ENCODE data around the gene HORMAD2.

DNA sequence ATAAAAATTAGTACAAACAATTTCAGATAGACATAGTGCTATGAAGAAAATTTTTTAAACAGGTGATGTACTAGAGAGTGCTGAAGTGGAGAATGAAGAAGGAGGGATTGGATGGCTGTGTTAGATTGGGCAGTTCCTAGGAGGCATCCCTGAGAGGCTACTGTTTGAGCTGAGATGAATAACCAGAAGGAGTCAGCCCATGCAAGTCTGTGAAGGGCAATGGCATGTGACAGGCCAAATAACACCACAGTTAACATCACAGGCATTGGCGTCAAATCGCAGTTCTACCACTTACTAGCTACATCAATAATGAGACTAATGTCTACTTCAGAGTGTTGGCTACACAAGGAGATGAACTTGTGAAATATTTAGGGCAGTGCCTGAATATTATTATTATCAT lies 35.4 kb downstream of the HORMAD2 start:
- TF ChIP-seq NFIC (IDR thresholded peaks at IDR 0.05) (no peak), EGR1 (IDR thresholded peaks at IDR 0.05) (no peak), MAX (IDR thresholded peaks at IDR 0.05) (0 out of 2 replicates have a peak, but pooled peaks have one; percentile 16), TAF1 (IDR thresholded peaks at IDR 0.05; ENCODE audit: low read depth) (no peak), FOXM1 (IDR thresholded peaks at IDR 0.05; ENCODE audit: borderline replicate concordance, low read depth) (no peak), TCF12 (IDR thresholded peaks at IDR 0.05; ENCODE audit: low read depth) (no peak), YY1 (IDR thresholded peaks at IDR 0.05; ENCODE audit: low read depth) (no peak), CEBPB (IDR thresholded peaks at IDR 0.05) (no peak), TEAD4 (IDR thresholded peaks at IDR 0.05) (no peak)
- TF ChIP-seq, protein P1, sequence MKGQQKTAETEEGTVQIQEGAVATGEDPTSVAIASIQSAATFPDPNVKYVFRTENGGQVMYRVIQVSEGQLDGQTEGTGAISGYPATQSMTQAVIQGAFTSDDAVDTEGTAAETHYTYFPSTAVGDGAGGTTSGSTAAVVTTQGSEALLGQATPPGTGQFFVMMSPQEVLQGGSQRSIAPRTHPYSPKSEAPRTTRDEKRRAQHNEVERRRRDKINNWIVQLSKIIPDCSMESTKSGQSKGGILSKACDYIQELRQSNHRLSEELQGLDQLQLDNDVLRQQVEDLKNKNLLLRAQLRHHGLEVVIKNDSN (IDR thresholded peaks at IDR 0.05) = no peak
- TF ChIP-seq, protein P2, sequence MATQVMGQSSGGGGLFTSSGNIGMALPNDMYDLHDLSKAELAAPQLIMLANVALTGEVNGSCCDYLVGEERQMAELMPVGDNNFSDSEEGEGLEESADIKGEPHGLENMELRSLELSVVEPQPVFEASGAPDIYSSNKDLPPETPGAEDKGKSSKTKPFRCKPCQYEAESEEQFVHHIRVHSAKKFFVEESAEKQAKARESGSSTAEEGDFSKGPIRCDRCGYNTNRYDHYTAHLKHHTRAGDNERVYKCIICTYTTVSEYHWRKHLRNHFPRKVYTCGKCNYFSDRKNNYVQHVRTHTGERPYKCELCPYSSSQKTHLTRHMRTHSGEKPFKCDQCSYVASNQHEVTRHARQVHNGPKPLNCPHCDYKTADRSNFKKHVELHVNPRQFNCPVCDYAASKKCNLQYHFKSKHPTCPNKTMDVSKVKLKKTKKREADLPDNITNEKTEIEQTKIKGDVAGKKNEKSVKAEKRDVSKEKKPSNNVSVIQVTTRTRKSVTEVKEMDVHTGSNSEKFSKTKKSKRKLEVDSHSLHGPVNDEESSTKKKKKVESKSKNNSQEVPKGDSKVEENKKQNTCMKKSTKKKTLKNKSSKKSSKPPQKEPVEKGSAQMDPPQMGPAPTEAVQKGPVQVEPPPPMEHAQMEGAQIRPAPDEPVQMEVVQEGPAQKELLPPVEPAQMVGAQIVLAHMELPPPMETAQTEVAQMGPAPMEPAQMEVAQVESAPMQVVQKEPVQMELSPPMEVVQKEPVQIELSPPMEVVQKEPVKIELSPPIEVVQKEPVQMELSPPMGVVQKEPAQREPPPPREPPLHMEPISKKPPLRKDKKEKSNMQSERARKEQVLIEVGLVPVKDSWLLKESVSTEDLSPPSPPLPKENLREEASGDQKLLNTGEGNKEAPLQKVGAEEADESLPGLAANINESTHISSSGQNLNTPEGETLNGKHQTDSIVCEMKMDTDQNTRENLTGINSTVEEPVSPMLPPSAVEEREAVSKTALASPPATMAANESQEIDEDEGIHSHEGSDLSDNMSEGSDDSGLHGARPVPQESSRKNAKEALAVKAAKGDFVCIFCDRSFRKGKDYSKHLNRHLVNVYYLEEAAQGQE (IDR thresholded peaks at IDR 0.05; ENCODE audit: low read depth) = no peak
